ENCODE data around the gene FARSB.

DNA sequence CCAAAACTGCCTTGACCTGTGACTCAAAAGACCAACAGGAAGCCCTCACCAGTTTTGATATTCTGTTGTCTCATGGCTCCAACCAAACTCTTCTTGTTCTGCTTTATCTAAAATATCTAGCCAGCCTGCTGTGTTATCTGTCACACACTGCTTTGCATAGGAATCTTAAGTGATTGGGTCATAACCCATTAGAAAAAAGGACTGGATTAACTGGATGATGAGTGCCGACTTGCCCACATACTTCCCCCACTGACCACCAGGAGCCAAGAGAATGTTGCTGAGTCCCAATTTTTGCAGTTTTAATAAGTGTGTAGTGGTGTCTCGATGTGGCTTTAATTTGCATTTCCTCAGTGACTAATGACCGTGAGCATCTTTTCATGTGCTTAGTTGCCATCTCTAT lies 22.1 kb upstream of the FARSB start:
- TF ChIP-seq, protein P1, sequence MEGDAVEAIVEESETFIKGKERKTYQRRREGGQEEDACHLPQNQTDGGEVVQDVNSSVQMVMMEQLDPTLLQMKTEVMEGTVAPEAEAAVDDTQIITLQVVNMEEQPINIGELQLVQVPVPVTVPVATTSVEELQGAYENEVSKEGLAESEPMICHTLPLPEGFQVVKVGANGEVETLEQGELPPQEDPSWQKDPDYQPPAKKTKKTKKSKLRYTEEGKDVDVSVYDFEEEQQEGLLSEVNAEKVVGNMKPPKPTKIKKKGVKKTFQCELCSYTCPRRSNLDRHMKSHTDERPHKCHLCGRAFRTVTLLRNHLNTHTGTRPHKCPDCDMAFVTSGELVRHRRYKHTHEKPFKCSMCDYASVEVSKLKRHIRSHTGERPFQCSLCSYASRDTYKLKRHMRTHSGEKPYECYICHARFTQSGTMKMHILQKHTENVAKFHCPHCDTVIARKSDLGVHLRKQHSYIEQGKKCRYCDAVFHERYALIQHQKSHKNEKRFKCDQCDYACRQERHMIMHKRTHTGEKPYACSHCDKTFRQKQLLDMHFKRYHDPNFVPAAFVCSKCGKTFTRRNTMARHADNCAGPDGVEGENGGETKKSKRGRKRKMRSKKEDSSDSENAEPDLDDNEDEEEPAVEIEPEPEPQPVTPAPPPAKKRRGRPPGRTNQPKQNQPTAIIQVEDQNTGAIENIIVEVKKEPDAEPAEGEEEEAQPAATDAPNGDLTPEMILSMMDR (conservative IDR thresholded peaks at IDR 0.05 in 1 of 2, IDR thresholded peaks at IDR 0.05 in 1 of 2; ENCODE audit: low read depth in 1 of 2, low read length in 2 of 2): no peak
- no peak for TF ChIP-seq EZH2 (IDR thresholded peaks at IDR 0.05; ENCODE audit: low read length, missing control alignments)

Data from fibroblast of lung (primary cell).